Colonic mucosa (tissue), 4 donors: ENCODE measurements around the gene PKP1. TPM values are rescaled to one million over a fixed set of nuclear protein-coding genes. Genes with fewer than 3 reads are reported as not detected.
"Not testable (repeated sequence)": the region's sequence is repeated elsewhere in the genome, so short reads cannot be mapped to it uniquely, and the experiment has no call there.

Experiments used
- DNase-seq: peaks from one replicate; pipeline ENCODE4 v3.0.0-alpha.2; 2020
- H3K27ac ChIP-seq: fragments of 200-600 bp; one replicate; pipeline ENCODE4 v1.8.0; 2021
- H3K27me3 ChIP-seq: fragments of 200-600 bp; one replicate; pipeline ENCODE4 v1.8.0; 2021
- H3K36me3 ChIP-seq: fragments of 200-600 bp; one replicate; pipeline ENCODE4 v1.8.0; 2021
- H3K4me1 ChIP-seq: fragments of 200-600 bp; one replicate; pipeline ENCODE4 v1.8.0; 2021; ENCODE audit warnings: mild to moderate bottlenecking
- H3K4me3 ChIP-seq: fragments of 200-600 bp; one replicate; pipeline ENCODE4 v1.8.0; 2021
- H3K9ac ChIP-seq, 2 donors: one replicate each; pipeline ENCODE4 v1.7.0; 2013; ENCODE audit warnings: control low read depth in 2 of 2, low read depth in 2 of 2, low read length in 2 of 2
- H3K9me3 ChIP-seq: fragments of 200-600 bp; one replicate; pipeline ENCODE4 v1.8.0; 2021
- intact Hi-C: fragments of 100-400 bp; cut with DNase I; formaldehyde crosslinking; loops from one replicate; pipeline ENCODE4 v1.14.1; 2022
- total RNA-seq, 2 donors: library from RNA; stranded (reverse); fragmentation: NEBNext Ultra II Directional in 1 of 2; extraction: Animal tissue kit (Norgen Biotek cat#: 25700) in 1 of 2; gene quantifications; one replicate each; pipeline ENCODE4 v1.2.1, GENCODE V29; 2021
- TF ChIP-seq, protein P1 (sequence below): fragments of 200-600 bp; IDR thresholded peaks from one replicate; pipeline ENCODE4 v1.8.0; 2022; ENCODE audit warnings: antibody characterized with exemption, mild to moderate bottlenecking
- donor health status: healthy.
- donor health status: DM: no; HTN: no; CAD: no.
- donor health status: DM: no; HTN: no; CAD: no.

PKP1 gene, protein sequence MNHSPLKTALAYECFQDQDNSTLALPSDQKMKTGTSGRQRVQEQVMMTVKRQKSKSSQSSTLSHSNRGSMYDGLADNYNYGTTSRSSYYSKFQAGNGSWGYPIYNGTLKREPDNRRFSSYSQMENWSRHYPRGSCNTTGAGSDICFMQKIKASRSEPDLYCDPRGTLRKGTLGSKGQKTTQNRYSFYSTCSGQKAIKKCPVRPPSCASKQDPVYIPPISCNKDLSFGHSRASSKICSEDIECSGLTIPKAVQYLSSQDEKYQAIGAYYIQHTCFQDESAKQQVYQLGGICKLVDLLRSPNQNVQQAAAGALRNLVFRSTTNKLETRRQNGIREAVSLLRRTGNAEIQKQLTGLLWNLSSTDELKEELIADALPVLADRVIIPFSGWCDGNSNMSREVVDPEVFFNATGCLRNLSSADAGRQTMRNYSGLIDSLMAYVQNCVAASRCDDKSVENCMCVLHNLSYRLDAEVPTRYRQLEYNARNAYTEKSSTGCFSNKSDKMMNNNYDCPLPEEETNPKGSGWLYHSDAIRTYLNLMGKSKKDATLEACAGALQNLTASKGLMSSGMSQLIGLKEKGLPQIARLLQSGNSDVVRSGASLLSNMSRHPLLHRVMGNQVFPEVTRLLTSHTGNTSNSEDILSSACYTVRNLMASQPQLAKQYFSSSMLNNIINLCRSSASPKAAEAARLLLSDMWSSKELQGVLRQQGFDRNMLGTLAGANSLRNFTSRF
- under 1 TPM; 0.54 to 0.74 TPM for total RNA-seq

DNA sequence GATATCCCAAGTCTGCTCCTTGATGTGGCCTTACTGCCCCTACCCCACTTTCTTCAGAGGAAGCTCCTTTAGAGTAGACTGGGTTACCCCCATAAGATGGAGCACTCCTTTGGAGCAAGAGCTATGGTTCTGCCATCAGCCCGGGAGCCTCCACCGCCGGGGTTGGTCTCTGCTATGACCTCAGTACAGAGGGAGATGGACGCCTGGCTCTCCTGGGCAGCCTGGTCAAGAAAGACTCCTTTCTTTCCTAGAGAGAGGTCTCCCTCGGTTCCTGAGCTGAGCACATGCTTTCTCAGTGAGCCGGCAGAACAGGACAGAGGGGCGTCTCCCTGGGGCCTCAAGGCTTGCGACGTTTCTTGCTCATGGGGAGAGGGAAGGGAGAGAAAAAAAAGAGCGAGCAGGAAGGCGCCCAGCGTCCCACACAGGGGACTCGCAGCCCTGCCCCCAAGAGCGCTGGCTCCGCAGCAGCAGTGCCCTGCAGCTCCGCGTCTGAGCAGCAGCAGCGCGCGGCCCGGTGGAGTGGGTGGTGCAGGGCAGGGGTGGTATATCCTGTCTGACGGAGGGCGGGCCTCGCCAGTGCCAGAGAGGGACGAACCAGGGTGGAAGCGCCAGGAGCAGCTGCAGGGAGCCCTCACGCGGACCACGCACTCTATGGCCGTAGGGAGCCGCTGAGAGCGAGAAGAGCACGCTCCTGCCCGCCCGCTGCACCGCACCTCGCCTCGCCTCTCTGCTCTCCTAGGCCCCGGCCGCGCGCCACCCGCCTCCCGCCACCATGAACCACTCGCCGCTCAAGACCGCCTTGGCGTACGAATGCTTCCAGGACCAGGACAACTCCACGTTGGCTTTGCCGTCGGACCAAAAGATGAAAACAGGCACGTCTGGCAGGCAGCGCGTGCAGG lies at the start of gene PKP1:
Gene PKP1 (plus strand): TSS at position 576 of the 899 bp plus-strand sequence. CDS start 197 bp downstream, at position 773.
- intact Hi-C loops = no loop called here
- H3K27ac ChIP-seq = no peak within 1 kb of the TSS
- H3K4me1 ChIP-seq = peaks cover 8% of the 10 kb centered on the region
- no peaks in the 10 kb centered on the region for H3K36me3 ChIP-seq
- peak; percentile 69 for DNase-seq
- TF ChIP-seq, protein P1, sequence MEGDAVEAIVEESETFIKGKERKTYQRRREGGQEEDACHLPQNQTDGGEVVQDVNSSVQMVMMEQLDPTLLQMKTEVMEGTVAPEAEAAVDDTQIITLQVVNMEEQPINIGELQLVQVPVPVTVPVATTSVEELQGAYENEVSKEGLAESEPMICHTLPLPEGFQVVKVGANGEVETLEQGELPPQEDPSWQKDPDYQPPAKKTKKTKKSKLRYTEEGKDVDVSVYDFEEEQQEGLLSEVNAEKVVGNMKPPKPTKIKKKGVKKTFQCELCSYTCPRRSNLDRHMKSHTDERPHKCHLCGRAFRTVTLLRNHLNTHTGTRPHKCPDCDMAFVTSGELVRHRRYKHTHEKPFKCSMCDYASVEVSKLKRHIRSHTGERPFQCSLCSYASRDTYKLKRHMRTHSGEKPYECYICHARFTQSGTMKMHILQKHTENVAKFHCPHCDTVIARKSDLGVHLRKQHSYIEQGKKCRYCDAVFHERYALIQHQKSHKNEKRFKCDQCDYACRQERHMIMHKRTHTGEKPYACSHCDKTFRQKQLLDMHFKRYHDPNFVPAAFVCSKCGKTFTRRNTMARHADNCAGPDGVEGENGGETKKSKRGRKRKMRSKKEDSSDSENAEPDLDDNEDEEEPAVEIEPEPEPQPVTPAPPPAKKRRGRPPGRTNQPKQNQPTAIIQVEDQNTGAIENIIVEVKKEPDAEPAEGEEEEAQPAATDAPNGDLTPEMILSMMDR = no peak
- peaks cover 23% of the 10 kb centered on the region for H3K27me3 ChIP-seq
- H3K4me3 ChIP-seq = no peak within 1 kb of the TSS
- peak within 1 kb of the TSS in 1 of 2 donors; percentile 20 for H3K9ac ChIP-seq
- no peaks in the 10 kb centered on the region for H3K9me3 ChIP-seq

DNA sequence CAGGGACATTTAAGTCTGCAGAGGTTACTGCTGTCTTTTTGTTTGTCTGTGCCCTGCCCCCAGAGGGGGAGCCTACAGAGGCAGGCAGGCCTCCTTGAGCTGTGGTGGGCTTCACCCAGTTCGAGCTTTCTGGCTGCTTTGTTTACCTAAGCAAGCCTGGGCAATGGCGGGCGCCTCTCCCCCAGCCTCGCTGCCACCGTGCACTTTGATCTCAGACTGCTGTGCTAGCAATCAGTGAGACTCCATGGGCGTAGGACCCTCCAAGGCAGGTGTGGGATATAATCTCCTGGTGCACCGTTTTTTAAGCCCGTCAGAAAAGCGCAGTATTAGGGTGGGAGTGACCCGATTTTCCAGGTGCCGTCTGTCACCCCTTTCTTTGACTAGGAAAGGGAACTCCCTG lies 43.7 kb upstream of the PKP1 start:
- intact Hi-C loops, DNase-seq, H3K9ac ChIP-seq, H3K27me3 ChIP-seq, H3K36me3 ChIP-seq, H3K4me1 ChIP-seq, H3K27ac ChIP-seq, H3K9me3 ChIP-seq, H3K4me3 ChIP-seq: not testable (repeated sequence)

DNA sequence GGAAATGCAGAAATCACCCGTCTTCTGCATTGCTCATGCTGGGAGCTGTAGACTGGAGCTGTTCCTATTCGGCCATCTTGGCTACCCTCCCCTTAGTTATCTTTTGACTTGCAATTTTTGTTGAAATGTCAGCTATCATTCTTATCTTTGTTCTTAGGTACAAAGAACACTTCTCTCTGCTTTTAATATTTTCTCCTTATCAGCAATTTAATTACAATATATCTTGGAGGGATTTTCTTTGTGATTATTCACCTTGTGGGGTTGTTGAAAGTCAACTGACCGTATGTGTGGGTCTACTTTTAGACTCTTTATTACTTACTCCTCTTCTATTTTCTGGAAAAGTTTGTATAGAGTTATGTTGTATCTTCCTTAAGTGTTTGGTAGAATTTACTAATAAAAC lies 43.1 kb upstream of the PKP1 start:
- H3K27me3 ChIP-seq = no peaks in the 10 kb centered on the region

DNA sequence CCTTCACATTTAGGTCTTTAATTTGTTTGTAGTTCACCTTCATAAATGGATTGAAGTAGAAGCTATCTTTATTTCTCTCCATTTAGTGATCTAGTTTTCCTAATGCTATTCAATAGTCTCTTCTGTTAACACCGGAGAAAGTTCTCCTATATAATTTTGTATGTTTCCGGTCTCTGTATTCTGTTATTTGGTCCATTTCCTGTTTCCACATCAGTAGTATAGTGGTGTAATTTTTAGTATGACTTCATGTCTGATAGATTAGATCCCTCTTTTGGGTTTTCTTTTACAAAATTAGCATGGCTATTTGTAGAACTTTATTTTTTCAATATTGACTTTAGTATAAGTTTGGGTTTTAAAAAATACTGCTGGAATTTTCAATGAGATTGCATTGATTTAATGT lies 41.6 kb upstream of the PKP1 start:
- no peak for DNase-seq
- no peaks in the 10 kb centered on the region for H3K4me1 ChIP-seq
- no peaks in the 10 kb centered on the region for H3K36me3 ChIP-seq
- no peak overlapping the region for H3K9ac ChIP-seq
- no peak overlapping the region for H3K27ac ChIP-seq
- H3K9me3 ChIP-seq = no peaks in the 10 kb centered on the region
- no peaks in the 10 kb centered on the region for H3K27me3 ChIP-seq
- no peak overlapping the region for H3K4me3 ChIP-seq
- TF ChIP-seq, protein P1 = no peak
- intact Hi-C loops = no loop called here

More for the DNA sequence above, 43.1 kb upstream of the PKP1 start:
- Histone ChIP-seq H3K9ac (no peak overlapping the region), H3K4me3 (no peak overlapping the region), H3K4me1 (no peaks in the 10 kb centered on the region), H3K9me3 (no peaks in the 10 kb centered on the region), H3K36me3 (no peaks in the 10 kb centered on the region), H3K27ac (no peak overlapping the region)
- intact Hi-C loops = no loop called here
- no peak for DNase-seq
- TF ChIP-seq, protein P1 = no peak

DNA sequence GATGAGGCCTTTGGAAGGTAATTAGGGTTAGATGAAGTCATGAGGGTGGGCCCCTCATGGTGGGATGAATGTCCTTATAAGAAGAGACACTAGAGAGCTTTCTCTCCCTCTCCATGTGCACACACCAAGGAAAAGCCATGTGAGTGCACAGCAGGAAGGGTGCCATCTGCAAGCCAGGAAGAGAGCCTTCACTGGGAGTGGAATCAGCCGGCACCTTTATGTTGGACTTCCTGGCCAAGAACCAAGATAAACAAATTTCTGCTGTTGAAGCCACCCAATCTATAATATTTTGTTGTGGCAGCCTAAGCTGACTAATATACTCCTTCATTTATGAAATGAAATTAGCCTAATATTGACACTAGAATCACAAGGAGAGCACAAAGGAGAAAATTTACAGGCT lies 38.2 kb upstream of the PKP1 start:
- DNase-seq = no peak
- Histone ChIP-seq H3K9ac (no peak overlapping the region), H3K9me3 (no peaks in the 10 kb centered on the region), H3K36me3 (no peaks in the 10 kb centered on the region), H3K27me3 (no peaks in the 10 kb centered on the region), H3K4me1 (no peaks in the 10 kb centered on the region), H3K4me3 (no peak overlapping the region), H3K27ac (no peak overlapping the region)
- TF ChIP-seq, protein P1 = no peak
- intact Hi-C loops = no loop called here
